GM12878 (cell line): ENCODE measurements around the gene AP4S1. TPM values are rescaled to one million over a fixed set of nuclear protein-coding genes. Genes with fewer than 3 reads are reported as not detected.

Experiments
- ATAC-seq: fragments of 200-7000 bp; cut with Tn5 transposase; 3 replicates; pipeline ENCODE4 v1.9.1; 2020; ENCODE audit warnings: mild to moderate bottlenecking, moderate library complexity
- Bru-seq: library from RNA; stranded (reverse); fragments of 400-500 nt; gene quantifications from one replicate; lab custom pipeline; 2021; lab: Mats Ljungman, UMichigan
- BruChase-seq, 2 experiments: library from RNA; stranded (reverse); fragments of 400-500 nt; gene quantifications; one replicate each; lab custom pipeline; 2021; lab: Mats Ljungman, UMichigan
- BruUV-seq: library from RNA; stranded (reverse); fragments of 400-500 nt; replicated peaks from 2 replicates; lab custom pipeline; 2021; lab: Mats Ljungman, UMichigan
- CTCF ChIA-PET: fragments of 300-600 bp; sonication (Branson Sonifier 250); formaldehyde crosslinking; extraction: SDS; loops from one replicate; lab custom pipeline; 2021; ENCODE audit warnings: inconsistent platforms; lab: Yijun Ruan, JAX
- POLR2A ChIA-PET: fragments of 350-600 bp; formaldehyde crosslinking; extraction: SDS; loops from one replicate; lab custom pipeline; 2021; ENCODE audit warnings: inconsistent platforms; lab: Charles Lee
- RAD21 ChIA-PET: fragments of 300-600 bp; sonication (Branson Sonifier 250); formaldehyde crosslinking; loops from one replicate; lab custom pipeline; 2023; ENCODE audit warnings: antibody characterized with exemption; ENCODE audit not compliant: unreplicated experiment; lab: Charles Lee
- SMC1A ChIA-PET: fragments of 300-600 bp; sonication (Branson Sonifier 250); formaldehyde crosslinking; loops from one replicate; lab custom pipeline; 2023; ENCODE audit not compliant: unreplicated experiment, uncharacterized antibody; lab: Charles Lee
- DNase-seq: peaks from one replicate; pipeline ENCODE4 v3.0.0-alpha.2; 2011; ENCODE audit warnings: low read depth, low spot score
- FAIRE-seq: peaks from 3 replicates; lab custom pipeline; 2011; peaks lifted over from hg19 to GRCh38; lab: Jason Lieb, UNC
- H2AFZ ChIP-seq: 2 replicates; pipeline ENCODE4 v1.6.0; 2011; ENCODE audit warnings: low read depth, low read length, control low read depth; ENCODE audit not compliant: control insufficient read depth
- H3K27ac ChIP-seq: 2 replicates; pipeline ENCODE4 v1.5.1; 2011; ENCODE audit warnings: control low read depth; ENCODE audit not compliant: control insufficient read depth, insufficient read depth
- H3K27me3 ChIP-seq, 2 experiments: replicated peaks in 1 of 2; 2 replicates each; pipeline versions ENCODE4 v1.6.0 to v1.6.1; 2011; ENCODE audit warnings: low read length in 1 of 2; ENCODE audit not compliant: control insufficient read depth in 2 of 2, insufficient read depth in 2 of 2
- H3K36me3 ChIP-seq, 2 experiments: 2 replicates each; pipeline ENCODE4 v1.5.1; 2011; ENCODE audit warnings: low read length in 1 of 2; ENCODE audit not compliant: control insufficient read depth in 2 of 2, insufficient read depth in 2 of 2
- H3K4me1 ChIP-seq: 2 replicates; pipeline ENCODE4 v1.6.1; 2011; ENCODE audit warnings: mild to moderate bottlenecking, low read length, moderate library complexity, mixed read lengths; ENCODE audit not compliant: control insufficient read depth, insufficient read depth
- H3K4me2 ChIP-seq: 2 replicates; pipeline ENCODE4 v1.6.0; 2011; ENCODE audit warnings: control low read depth; ENCODE audit not compliant: control insufficient read depth, insufficient read depth
- H3K4me3 ChIP-seq: fragments of 200-600 bp; sonication (generic); 2 replicates; pipeline ENCODE4 v1.5.1; 2016
- H3K79me2 ChIP-seq: 2 replicates; pipeline ENCODE4 v1.6.0; 2011; ENCODE audit warnings: low read length; ENCODE audit not compliant: control insufficient read depth, insufficient read depth
- H3K9ac ChIP-seq: 2 replicates; pipeline ENCODE4 v1.8.0; 2011; ENCODE audit warnings: low read length, control low read depth, mixed read lengths; ENCODE audit not compliant: control insufficient read depth, insufficient read depth
- H3K9me3 ChIP-seq: replicated peaks from 3 replicates; pipeline ENCODE4 v1.5.1; 2011; ENCODE audit warnings: mild to moderate bottlenecking, low read length; ENCODE audit not compliant: control insufficient read depth, insufficient read depth
- H4K20me1 ChIP-seq: 2 replicates; pipeline ENCODE4 v1.6.0; 2011; ENCODE audit not compliant: control insufficient read depth, insufficient read depth
- ATF3 ChIP-seq: IDR thresholded peaks from 2 replicates; pipeline ENCODE4 v1.6.1; 2011; ENCODE audit warnings: low read depth, mild to moderate bottlenecking, low read length, moderate library complexity, borderline replicate concordance; ENCODE audit errors: extremely low read depth
- FOXK2 ChIP-seq: fragments of 450-650 bp; IDR thresholded peaks from 2 replicates; pipeline ENCODE4 v1.6.1; 2017; ENCODE audit warnings: mild to moderate bottlenecking, moderate library complexity
- LARP7 ChIP-seq: fragments of 450-650 bp; IDR thresholded peaks from 2 replicates; pipeline ENCODE4 v1.6.1; 2017; ENCODE audit warnings: mild to moderate bottlenecking
- NKRF ChIP-seq: fragments of 450-650 bp; conservative IDR thresholded peaks from 2 replicates; pipeline ENCODE4 v1.6.1; 2017; ENCODE audit warnings: mild to moderate bottlenecking, moderate library complexity
- PKNOX1 ChIP-seq: fragments of 450-650 bp; IDR thresholded peaks from 2 replicates; pipeline ENCODE4 v1.6.1; 2016; ENCODE audit warnings: mild to moderate bottlenecking
- RB1 ChIP-seq: fragments of 450-650 bp; formaldehyde crosslinking; IDR thresholded peaks from 2 replicates; pipeline ENCODE4 v1.6.1; 2017; ENCODE audit warnings: mild to moderate bottlenecking, borderline replicate concordance
- RUNX3 ChIP-seq: IDR thresholded peaks from 2 replicates; pipeline ENCODE4 v1.6.1; 2012; ENCODE audit warnings: low read length, inconsistent platforms
- SMAD5 ChIP-seq: IDR thresholded peaks from 2 replicates; pipeline ENCODE4 v1.6.1; 2016; ENCODE audit warnings: antibody characterized with exemption, low read depth
- SP1 ChIP-seq: IDR thresholded peaks from one replicate; pipeline ENCODE4 v1.6.1; 2011; ENCODE audit warnings: low read depth, low read length
- SUPT20H ChIP-seq: IDR thresholded peaks from 2 replicates; pipeline ENCODE4 v1.6.1; 2011; ENCODE audit warnings: low read depth, mild to moderate bottlenecking, low read length, moderate library complexity, borderline replicate concordance; ENCODE audit not compliant: control insufficient read depth
- USF2 ChIP-seq: IDR thresholded peaks from 2 replicates; pipeline ENCODE4 v1.6.1; 2011; ENCODE audit warnings: low read depth, low read length, improper control_type of control experiment, borderline replicate concordance
- YY1 ChIP-seq: IDR thresholded peaks from 2 replicates; pipeline ENCODE4 v1.6.1; 2011; ENCODE audit warnings: low read depth, mild to moderate bottlenecking, low read length
- ZNF622 ChIP-seq: fragments of 450-650 bp; IDR thresholded peaks from 2 replicates; pipeline ENCODE4 v1.6.1; 2017; ENCODE audit warnings: mild to moderate bottlenecking, inconsistent platforms
- ZZZ3 ChIP-seq: IDR thresholded peaks from 2 replicates; pipeline ENCODE4 v1.6.1; 2011; ENCODE audit warnings: low read depth; ENCODE audit not compliant: control insufficient read depth, insufficient read length
- WGBS: methylation state at CpG from one replicate; pipeline ENCODE4 v1.1.6; 2016; ENCODE audit warnings: low lambda C conversion rate; ENCODE audit not compliant: insufficient replicate concordance, insufficient coverage; ENCODE audit errors: missing lambda C conversion rate; 5-methylcytosine and 5-hydroxymethylcytosine counted together
- in situ Hi-C: fragments of 300-500 bp; cut with MboI; formaldehyde crosslinking; loops from 9 replicates; pipeline ENCODE4 v1.14.3; 2018; ENCODE audit warnings: mixed read lengths
- intact Hi-C: fragments of 100-400 bp; cut with micrococcal nuclease; formaldehyde crosslinking; loops from one replicate; pipeline ENCODE4 v1.14.2; 2022; ENCODE audit not compliant: unreplicated experiment
- long read RNA-seq, 2 experiments: library from polyadenylated mRNA; unstranded; transcript quantifications; one replicate each; pipeline ENCODE4 v2.0.0, GENCODE V29; 2019 to 2020
- polyA minus RNA-seq, 3 experiments: library from RNA; depleted of rRNA, polyadenylated mRNA; stranded (reverse); fragments of >200 nt; gene quantifications; 2 replicates each; pipeline ENCODE4 v1.2.3, GENCODE V29; 2011
- polyA plus RNA-seq, 11 experiments: library from polyadenylated mRNA; depleted of rRNA in 4 of 11; unstranded in 6 of 11; stranded (reverse) in 5 of 11; fragments of >200 nt; fragmentation: Nextera tagmentation in 4 of 11; fragmentation: Illumina TruSeq in 1 of 11; extraction: Ambion mirVana in 4 of 11; extraction: Trizol in 1 of 11; gene quantifications; 1 replicate in 1 of 11; 2 replicates in 10 of 11; pipeline versions ENCODE4 v1.2.1 to v1.2.3, GENCODE V29; 2011 to 2016; ENCODE audit warnings: inconsistent platforms in 2 of 11, missing spikeins in 2 of 11, low read depth in 1 of 11
- total RNA-seq, 4 experiments: library from RNA; depleted of rRNA in 3 of 4; stranded (reverse); fragments of >200 nt in 3 of 4; fragmentation: Illumina TruSeq in 1 of 4; extraction: Trizol in 1 of 4; gene quantifications; 2 replicates each; pipeline versions ENCODE4 v1.2.1 to v1.2.3, GENCODE V29; 2013 to 2021

AP4S1 gene, protein sequence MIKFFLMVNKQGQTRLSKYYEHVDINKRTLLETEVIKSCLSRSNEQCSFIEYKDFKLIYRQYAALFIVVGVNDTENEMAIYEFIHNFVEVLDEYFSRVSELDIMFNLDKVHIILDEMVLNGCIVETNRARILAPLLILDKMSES
- 7.1 and 10.2 TPM in 2 replicates for total RNA-seq (2013; cell fraction: nucleolus; rRNA removed)
- total RNA-seq (2014; rRNA removed) (4.3 and 5.1 TPM in 2 replicates), total RNA-seq (2014; rRNA removed; fragmentation: Illumina TruSeq; extraction: Trizol) (6.3 and 6.5 TPM in 2 replicates), total RNA-seq (2021) (3.8 and 5.5 TPM in 2 replicates), polyA plus RNA-seq (2011; rRNA removed) (3.6 and 6.9 TPM in 2 replicates), polyA plus RNA-seq (2014; fragmentation: Illumina TruSeq; extraction: Trizol) (5.6 and 8.1 TPM in 2 replicates), polyA plus RNA-seq (2014; fragmentation: Nextera tagmentation; extraction: Ambion mirVana) (1 to 10 TPM; 5.3 to 5.7 TPM), polyA plus RNA-seq (2014; rRNA removed) (2.9 and 6.3 TPM in 2 replicates), polyA plus RNA-seq (2016; fragmentation: Nextera tagmentation; extraction: Ambion mirVana) (1 to 10 TPM; 8.8 to 9.0 TPM), polyA minus RNA-seq (2011; rRNA and poly(A)+ RNA removed) (2.3 and 4.2 TPM in 2 replicates), Bru-seq, nascent RNA (percentile 50 among the genes with signal in this experiment), BruChase-seq, experiment 1, labeled RNA remaining after a 6-hour chase (percentile 44 among the genes with signal in this experiment), BruChase-seq, experiment 2, labeled RNA remaining after a 2-hour chase (percentile 49 among the genes with signal in this experiment)
- 2.4 TPM for polyA plus RNA-seq (2011; ENCODE audit: low read depth)
- polyA plus RNA-seq (2011; cell fraction: cytosol; rRNA removed) = 1.1 and 1.5 TPM in 2 replicates
- 1.2 and 1.4 TPM in 2 replicates for polyA plus RNA-seq (2011; cell fraction: nucleus; rRNA removed)
- 2.4 and 4.5 TPM in 2 replicates for polyA plus RNA-seq (2012)
- 0.27 and 2.2 TPM in 2 replicates for polyA minus RNA-seq (2011; cell fraction: cytosol; rRNA and poly(A)+ RNA removed)
- polyA minus RNA-seq (2011; cell fraction: nucleus; rRNA and poly(A)+ RNA removed) = 1.1 and 4.3 TPM in 2 replicates
- long read RNA-seq, experiment 1 = 0 reads
- long read RNA-seq, experiment 2 = 0 reads

DNA sequence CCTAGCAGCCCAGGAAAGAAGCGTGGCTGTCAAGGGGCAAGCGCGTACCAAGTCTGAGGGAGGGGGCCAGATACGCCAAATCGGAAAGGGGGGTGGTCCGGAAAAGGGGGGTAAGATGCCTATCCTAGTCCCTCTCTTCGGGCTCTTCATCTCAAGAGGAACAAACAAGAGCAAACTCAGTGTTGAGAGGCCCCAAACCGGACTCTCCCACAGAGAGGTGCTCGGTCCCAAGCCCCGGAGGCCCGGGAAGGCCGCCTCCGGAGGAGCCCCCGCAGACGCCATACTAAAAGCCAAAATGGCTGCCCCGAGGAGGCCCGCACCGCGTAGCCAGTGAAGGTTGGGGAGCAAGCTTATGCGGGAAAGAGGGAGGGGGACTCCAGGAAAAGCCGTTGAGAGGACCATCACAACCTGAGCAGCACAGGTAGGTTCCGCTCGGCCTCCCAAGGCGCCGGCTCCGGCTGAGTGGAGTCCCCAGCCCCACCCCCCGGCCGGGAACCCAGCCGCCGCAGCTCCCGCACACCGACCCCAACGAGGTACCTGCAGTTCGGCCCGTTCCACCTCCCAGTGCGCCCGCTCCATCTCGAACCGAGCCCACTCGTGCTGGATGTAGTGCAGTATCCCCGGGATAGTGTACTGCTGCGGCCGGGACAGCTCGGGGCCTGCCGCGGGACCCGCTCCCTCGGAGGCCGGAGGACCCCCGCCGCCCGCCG, at the start of gene AP4S1:
AP4S1 (plus strand) TSS at position 283 of the 710 bp plus-strand sequence. CDS start 40,548 bp downstream, outside the sequence.
- DNase-seq = no peak
- peaks cover 55% of the 10 kb centered on the region for H3K79me2 ChIP-seq
- TF ChIP-seq PKNOX1 = no peak
- no peak for TF ChIP-seq USF2
- TF ChIP-seq SUPT20H = no peak
- TF ChIP-seq NKRF = peak; percentile 65; the same call in 1 of the 2 replicates
- TF ChIP-seq FOXK2 = 0 out of 2 replicates have a peak, but pooled peaks have one; percentile 43
- no peak for TF ChIP-seq RUNX3
- 0 out of 2 replicates have a peak, but pooled peaks have one; percentile 30 for TF ChIP-seq LARP7
- no peak for TF ChIP-seq ZNF622
- peak; percentile 98 for TF ChIP-seq YY1
- TF ChIP-seq SMAD5 = 0 out of 2 replicates have a peak, but pooled peaks have one; percentile 12
- no peak for TF ChIP-seq RB1
- TF ChIP-seq ZZZ3 = no peak
- TF ChIP-seq SP1 = no peak
- no peak for TF ChIP-seq ATF3

More for the DNA sequence above, at the start of gene AP4S1:
- peaks cover 0 to 3% of the 10 kb centered on the region in 2 experiments; a peak in 1 of 4 replicates for H3K36me3 ChIP-seq
- intact Hi-C loops = no loop called here
- peak; percentile 46 for ATAC-seq
- H3K27ac ChIP-seq = peak within 1 kb of the TSS; percentile 93
- peak within 1 kb of the TSS; percentile 87 for H3K4me2 ChIP-seq
- H2AFZ ChIP-seq = peak within 1 kb of the TSS; percentile 89
- FAIRE-seq = no peak
- H3K9ac ChIP-seq = peak within 1 kb of the TSS; percentile 94
- in situ Hi-C loops = no loop called here
- ChIA-PET SMC1A (interaction anchor here (0.6 to 1.7 kb wide), 8 partner anchors 13 to 388 kb away, joined by 3 to 8 read pairs (median 3); no protein-coding TSS in a partner anchor), POLR2A (interaction anchor here (0.6 to 3.6 kb wide), 5 partner anchors 13 to 403 kb away, joined by 3 to 13 read pairs (median 5); partner anchors contain the start of gene SCFD1), RAD21 (interaction anchor here (1.2 to 1.6 kb wide), 3 partner anchors 15 to 182 kb away, joined by 3 to 7 read pairs (median 3); partner anchors contain the start of gene HECTD1), CTCF (interaction anchor here (1.9 to 2.5 kb wide), 3 partner anchors 13 to 45 kb away, joined by 6 to 9 read pairs (median 7); no protein-coding TSS in a partner anchor)
- under 1% methylated on average over 49 of the region's 53 CpGs for WGBS
- no TSS peak for BruUV-seq
- H3K27me3 ChIP-seq = no peaks in the 10 kb centered on the region
- H3K4me3 ChIP-seq = peak within 1 kb of the TSS; percentile 92
- no peaks in the 10 kb centered on the region for H4K20me1 ChIP-seq
- H3K4me1 ChIP-seq = peaks cover 11% of the 10 kb centered on the region
- H3K9me3 ChIP-seq = no peaks in the 10 kb centered on the region; the same call in 2 of the 3 replicates
